NCI-H187 (cell line): Measurements from ENCODE around the gene EPHA4.

Experiments
- DNase-seq, 2 experiments: peaks; one replicate each; lab custom pipeline; 2025; lab: John Stamatoyannopoulos, UW

The EPHA4 gene

GRCh38 chr2:221504905-221505304 is 67.2 kb downstream of the EPHA4 start:
- no peak for DNase-seq

GRCh38 chr2:221503965-221504364 is 68.1 kb downstream of the EPHA4 start:
- DNase-seq = no peak

- DNase-seq = no peak
Measured at GRCh38 chr2:221502270-221503010, 69.7 kb downstream of the EPHA4 start.

- no peak for DNase-seq
Measured at GRCh38 chr2:221501883-221502269, 70.2 kb downstream of the EPHA4 start.

GRCh38 chr2:221501210-221501882 is 70.8 kb downstream of the EPHA4 start:
- no peak for DNase-seq

- no peak for DNase-seq
Measured at GRCh38 chr2:221500501-221501209, 71.4 kb downstream of the EPHA4 start.

GRCh38 chr2:221495731-221496130 is 76.4 kb downstream of the EPHA4 start:
- DNase-seq = no peak

GRCh38 chr2:221494556-221494955 is 77.5 kb downstream of the EPHA4 start:
- DNase-seq = no peak

- DNase-seq = no peak
Measured at GRCh38 chr2:221493391-221493790, 78.7 kb downstream of the EPHA4 start.

- no peak for DNase-seq
Measured at GRCh38 chr2:221492636-221493035, 79.5 kb downstream of the EPHA4 start.

- no peak for DNase-seq
Measured at GRCh38 chr2:221490506-221491060, 81.5 kb downstream of the EPHA4 start.

- no peak for DNase-seq
Measured at GRCh38 chr2:221488136-221488807, 83.8 kb downstream of the EPHA4 start.

GRCh38 chr2:221486106-221486505 is 86.0 kb downstream of the EPHA4 start:
- no peak for DNase-seq

GRCh38 chr2:221485503-221485870 is 86.6 kb downstream of the EPHA4 start:
- DNase-seq = no peak

- no peak for DNase-seq
Measured at GRCh38 chr2:221484761-221485502, 87.2 kb downstream of the EPHA4 start.

- DNase-seq = no peak
Measured at GRCh38 chr2:221482666-221483455, 89.2 kb downstream of the EPHA4 start.

GRCh38 chr2:221480821-221481220 is 91.3 kb downstream of the EPHA4 start:
- DNase-seq = no peak

- no peak for DNase-seq
Measured at GRCh38 chr2:221480163-221480562, 91.9 kb downstream of the EPHA4 start.

GRCh38 chr2:221478485-221478863 is 93.6 kb downstream of the EPHA4 start:
- no peak for DNase-seq

- no peak for DNase-seq
Measured at GRCh38 chr2:221477714-221478484, 94.2 kb downstream of the EPHA4 start.
